ENCODE measurements around the gene RAI14.

The RAI14 gene

GRCh38 chr5:34656700-34657273 is 659 bp downstream of the RAI14 start:
- Mint-ChIP-seq H3K36me3 (ENCODE audit: low read depth) (peaks cover 2% of the 10 kb centered on the region), H3K4me3 (peak overlapping the region; percentile 32), H3K27me3 (ENCODE audit: low read depth) (peaks cover 59% of the 10 kb centered on the region), H3K27ac (no peak overlapping the region), H3K4me1 (ENCODE audit: low read depth) (peaks cover 13% of the 10 kb centered on the region), H3K9me3 (no peaks in the 10 kb centered on the region)

DNA sequence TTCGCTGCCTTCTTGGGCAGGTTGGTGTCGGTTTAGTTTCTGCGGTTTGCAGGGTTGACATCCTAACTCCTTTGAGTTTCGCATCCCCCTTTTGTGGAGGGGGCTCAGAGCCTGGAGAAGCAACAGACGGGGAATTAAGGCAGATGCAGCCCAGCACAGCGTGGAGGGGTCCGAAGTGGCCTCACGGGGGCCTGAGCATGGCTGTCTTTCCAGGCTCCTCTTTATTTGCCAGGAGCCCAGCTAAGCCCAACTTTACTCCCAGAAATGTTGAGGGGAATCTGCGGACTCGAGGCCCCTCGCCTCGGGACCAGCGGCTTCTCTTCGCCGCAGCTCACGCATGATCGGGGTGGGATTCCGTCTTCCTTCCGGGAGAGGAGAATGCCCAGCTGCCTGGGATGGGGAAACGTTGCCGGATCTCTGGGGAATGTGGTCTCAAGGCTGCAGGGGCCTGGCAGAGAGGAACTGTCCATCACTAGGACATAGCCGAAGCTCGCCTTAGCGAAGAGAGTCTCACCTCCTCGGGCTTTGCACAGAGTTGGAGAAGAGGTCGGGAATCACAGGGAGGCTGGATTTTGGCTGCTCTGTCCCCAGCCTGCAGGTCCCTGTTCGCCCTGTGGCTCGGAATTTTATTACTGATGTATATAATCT is 1.3 kb downstream of the RAI14 start:
- H3K9me3 Mint-ChIP-seq, result no peaks in the 10 kb centered on the region
- H3K4me1 Mint-ChIP-seq (ENCODE audit: low read depth), result peaks cover 13% of the 10 kb centered on the region
- peaks cover 2% of the 10 kb centered on the region for H3K36me3 Mint-ChIP-seq (ENCODE audit: low read depth)
- no peak overlapping the region for H3K27ac Mint-ChIP-seq
- peak overlapping the region; percentile 71 for H3K4me3 Mint-ChIP-seq
- peaks cover 63% of the 10 kb centered on the region for H3K27me3 Mint-ChIP-seq (ENCODE audit: low read depth)

DNA sequence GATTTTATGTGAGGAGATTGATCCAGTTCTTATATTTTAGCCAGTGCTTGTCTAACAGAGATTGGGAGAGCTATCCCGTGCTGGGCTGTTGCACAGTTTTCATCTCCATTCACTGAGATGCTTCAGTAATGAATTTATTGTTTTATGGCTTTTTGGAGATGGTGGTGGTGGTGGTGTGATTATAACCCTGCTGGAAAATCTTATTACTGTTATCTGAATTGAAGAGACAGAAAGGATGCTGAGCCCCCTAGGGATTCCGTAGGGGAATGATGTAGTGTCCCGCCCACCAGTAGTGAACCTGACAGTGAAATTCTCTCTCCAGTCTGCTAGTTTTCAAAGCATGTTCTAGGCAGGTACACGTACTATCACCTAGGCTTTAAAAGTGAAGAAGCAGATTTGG is 1.9 kb downstream of the RAI14 start:
- Mint-ChIP-seq H3K27ac (no peak overlapping the region), H3K27me3 (ENCODE audit: low read depth) (peaks cover 60% of the 10 kb centered on the region), H3K4me1 (ENCODE audit: low read depth) (peaks cover 13% of the 10 kb centered on the region), H3K9me3 (no peaks in the 10 kb centered on the region), H3K4me3 (peak overlapping the region; percentile 71), H3K36me3 (ENCODE audit: low read depth) (peaks cover 2% of the 10 kb centered on the region)

GRCh38 chr5:34659168-34659567 is 3.0 kb downstream of the RAI14 start:
- H3K27ac Mint-ChIP-seq, result no peak overlapping the region
- H3K4me1 Mint-ChIP-seq (ENCODE audit: low read depth), result peaks cover 13% of the 10 kb centered on the region
- H3K27me3 Mint-ChIP-seq (ENCODE audit: low read depth), result peaks cover 48% of the 10 kb centered on the region
- H3K36me3 Mint-ChIP-seq (ENCODE audit: low read depth), result peaks cover 2% of the 10 kb centered on the region
- no peaks in the 10 kb centered on the region for H3K9me3 Mint-ChIP-seq
- H3K4me3 Mint-ChIP-seq, result no peak overlapping the region

DNA sequence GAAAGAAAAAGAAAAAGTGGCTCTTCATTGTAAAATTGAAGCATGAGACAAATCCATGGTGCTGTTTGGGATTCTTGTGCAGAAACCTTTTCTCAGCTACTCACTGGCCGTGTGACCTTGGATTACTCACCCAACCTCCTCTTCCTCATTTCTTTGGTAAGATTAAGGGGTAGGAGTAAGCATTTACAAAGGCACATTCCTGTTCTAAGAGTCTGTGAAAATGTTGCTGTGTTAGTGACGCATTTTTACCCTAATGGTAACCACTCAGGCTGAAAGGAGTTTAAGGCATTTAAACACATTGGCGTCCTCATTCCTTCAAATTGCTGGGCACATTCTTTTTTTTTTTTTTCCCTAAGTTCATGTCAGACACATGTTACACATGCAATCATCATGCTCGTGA is 4.3 kb downstream of the RAI14 start:
- H3K27ac Mint-ChIP-seq, result no peak overlapping the region
- no peak overlapping the region for H3K4me3 Mint-ChIP-seq
- H3K27me3 Mint-ChIP-seq (ENCODE audit: low read depth), result peaks cover 35% of the 10 kb centered on the region
- H3K36me3 Mint-ChIP-seq (ENCODE audit: low read depth), result peaks cover 2% of the 10 kb centered on the region
- H3K9me3 Mint-ChIP-seq, result no peaks in the 10 kb centered on the region
- H3K4me1 Mint-ChIP-seq (ENCODE audit: low read depth), result peaks cover 9% of the 10 kb centered on the region

DNA sequence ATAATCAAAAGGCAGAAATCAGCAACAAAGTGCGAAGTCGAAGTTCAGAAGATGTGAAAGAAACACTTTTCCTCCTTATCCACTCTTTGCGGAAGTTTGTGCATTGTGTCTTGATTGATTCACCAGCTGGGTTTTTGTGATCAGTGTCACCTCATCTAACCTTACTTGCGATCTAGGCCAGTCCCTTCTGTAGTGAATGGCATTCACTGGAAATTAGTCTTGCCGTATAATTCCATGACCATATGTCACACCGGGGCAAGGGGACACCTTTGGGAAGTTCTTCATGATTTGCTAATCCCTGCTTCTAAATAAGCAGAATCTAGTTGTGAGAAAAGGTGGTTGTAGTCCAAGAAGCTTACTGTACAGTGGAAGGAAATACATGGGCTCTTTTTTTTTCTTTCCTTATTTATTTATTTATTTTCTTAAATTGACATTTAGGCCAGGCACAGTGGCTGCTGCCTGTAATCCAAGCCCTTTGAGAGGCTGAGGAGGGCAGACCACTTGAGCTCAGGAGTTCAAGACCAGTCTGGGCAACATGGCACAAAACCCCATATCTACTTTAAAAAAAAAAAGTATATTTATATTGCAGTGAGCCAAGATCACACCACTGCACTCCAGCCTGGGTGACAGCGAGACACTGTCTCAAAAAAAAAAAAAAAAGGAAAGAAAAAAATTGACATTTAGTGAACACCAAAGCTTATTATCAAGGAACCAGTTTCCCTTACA is 7.8 kb downstream of the RAI14 start:
- Mint-ChIP-seq H3K27me3 (ENCODE audit: low read depth) (peaks cover 12% of the 10 kb centered on the region), H3K36me3 (ENCODE audit: low read depth) (no peaks in the 10 kb centered on the region), H3K4me3 (no peak overlapping the region), H3K4me1 (ENCODE audit: low read depth) (no peaks in the 10 kb centered on the region), H3K27ac (no peak overlapping the region), H3K9me3 (no peaks in the 10 kb centered on the region)

DNA sequence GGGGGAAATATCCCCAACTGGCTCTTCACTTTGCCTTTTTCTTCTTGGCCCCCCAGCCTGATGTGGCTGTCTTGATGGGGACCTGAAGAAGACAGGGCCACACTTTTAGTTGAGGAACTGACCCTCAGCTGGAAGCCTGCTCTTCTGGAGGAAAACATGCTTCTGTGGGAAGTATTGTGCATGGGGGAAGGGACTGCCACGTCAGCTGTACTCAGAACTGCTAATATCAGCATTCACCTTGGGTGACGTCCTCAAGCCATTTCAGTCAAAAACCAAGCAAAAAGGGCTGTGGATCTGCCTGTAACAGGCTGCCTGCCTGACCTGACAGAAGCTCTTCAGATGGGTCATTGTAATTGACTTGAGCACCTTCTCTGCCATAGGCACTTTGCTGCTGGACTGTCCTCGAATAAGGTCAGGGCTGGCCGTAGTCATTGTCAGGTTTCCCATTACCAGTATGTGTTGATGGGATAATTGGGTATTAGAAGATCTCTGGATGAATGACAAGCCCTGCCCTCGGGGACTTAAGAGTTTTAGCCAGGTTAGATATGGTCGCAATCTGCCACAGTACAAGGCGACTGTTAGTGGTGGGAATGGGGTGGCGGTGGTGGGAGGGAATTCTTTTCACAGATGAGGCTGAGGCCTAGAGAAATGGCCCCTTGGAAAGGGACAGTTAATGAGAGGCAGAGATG is 10.4 kb downstream of the RAI14 start:
- Mint-ChIP-seq H3K27me3 (ENCODE audit: low read depth) (peaks cover 6% of the 10 kb centered on the region), H3K4me1 (ENCODE audit: low read depth) (no peaks in the 10 kb centered on the region), H3K36me3 (ENCODE audit: low read depth) (no peaks in the 10 kb centered on the region), H3K27ac (no peak overlapping the region), H3K9me3 (no peaks in the 10 kb centered on the region), H3K4me3 (no peak overlapping the region)

GRCh38 chr5:34667705-34668104 is 11.6 kb downstream of the RAI14 start:
- no peaks in the 10 kb centered on the region for H3K4me1 Mint-ChIP-seq (ENCODE audit: low read depth)
- no peaks in the 10 kb centered on the region for H3K27me3 Mint-ChIP-seq (ENCODE audit: low read depth)
- no peak overlapping the region for H3K27ac Mint-ChIP-seq
- no peak overlapping the region for H3K4me3 Mint-ChIP-seq
- H3K36me3 Mint-ChIP-seq (ENCODE audit: low read depth), result no peaks in the 10 kb centered on the region
- no peaks in the 10 kb centered on the region for H3K9me3 Mint-ChIP-seq

- Mint-ChIP-seq H3K4me1 (ENCODE audit: low read depth) (no peaks in the 10 kb centered on the region), H3K27ac (no peak overlapping the region), H3K4me3 (no peak overlapping the region), H3K27me3 (ENCODE audit: low read depth) (no peaks in the 10 kb centered on the region), H3K9me3 (no peaks in the 10 kb centered on the region), H3K36me3 (ENCODE audit: low read depth) (no peaks in the 10 kb centered on the region)
These were observed 13.9 kb downstream of the RAI14 start for GRCh38 chr5:34669931-34670516.

- Mint-ChIP-seq H3K9me3 (no peaks in the 10 kb centered on the region), H3K27me3 (ENCODE audit: low read depth) (no peaks in the 10 kb centered on the region), H3K27ac (no peak overlapping the region), H3K4me3 (no peak overlapping the region), H3K36me3 (ENCODE audit: low read depth) (no peaks in the 10 kb centered on the region), H3K4me1 (ENCODE audit: low read depth) (no peaks in the 10 kb centered on the region)
These were observed 16.1 kb downstream of the RAI14 start for GRCh38 chr5:34672196-34672595.

GRCh38 chr5:34673463-34674125 is 17.5 kb downstream of the RAI14 start:
- no peaks in the 10 kb centered on the region for H3K27me3 Mint-ChIP-seq (ENCODE audit: low read depth)
- no peaks in the 10 kb centered on the region for H3K9me3 Mint-ChIP-seq
- no peaks in the 10 kb centered on the region for H3K36me3 Mint-ChIP-seq (ENCODE audit: low read depth)
- no peak overlapping the region for H3K4me3 Mint-ChIP-seq
- no peaks in the 10 kb centered on the region for H3K4me1 Mint-ChIP-seq (ENCODE audit: low read depth)
- H3K27ac Mint-ChIP-seq, result no peak overlapping the region

DNA sequence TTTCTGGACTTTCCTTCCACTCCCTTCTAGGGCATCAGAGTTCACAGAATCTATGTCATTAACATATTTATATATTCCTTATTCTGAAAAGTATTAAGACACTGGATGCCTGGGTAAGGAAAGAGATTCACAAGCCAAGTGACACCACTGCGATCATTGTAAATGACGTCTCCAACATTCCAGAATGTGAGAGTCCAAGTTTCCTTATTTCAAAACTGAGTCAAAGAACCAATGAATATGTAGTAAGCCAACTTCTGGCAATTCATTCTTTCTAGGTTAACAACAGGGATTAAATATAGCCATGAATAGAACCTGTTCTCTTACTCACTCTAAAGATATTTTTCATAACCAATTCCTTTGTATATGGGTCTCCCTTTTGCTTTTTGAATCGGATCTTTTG is 18.1 kb downstream of the RAI14 start:
- no peaks in the 10 kb centered on the region for H3K4me1 Mint-ChIP-seq (ENCODE audit: low read depth)
- H3K4me3 Mint-ChIP-seq, result no peak overlapping the region
- no peaks in the 10 kb centered on the region for H3K9me3 Mint-ChIP-seq
- H3K36me3 Mint-ChIP-seq (ENCODE audit: low read depth), result no peaks in the 10 kb centered on the region
- H3K27me3 Mint-ChIP-seq (ENCODE audit: low read depth), result no peaks in the 10 kb centered on the region
- H3K27ac Mint-ChIP-seq, result no peak overlapping the region

- no peaks in the 10 kb centered on the region for H3K9me3 Mint-ChIP-seq
- no peak overlapping the region for H3K4me3 Mint-ChIP-seq
- H3K4me1 Mint-ChIP-seq (ENCODE audit: low read depth), result no peaks in the 10 kb centered on the region
- H3K36me3 Mint-ChIP-seq (ENCODE audit: low read depth), result no peaks in the 10 kb centered on the region
- H3K27ac Mint-ChIP-seq, result no peak overlapping the region
- H3K27me3 Mint-ChIP-seq (ENCODE audit: low read depth), result no peaks in the 10 kb centered on the region
These were observed 19.7 kb downstream of the RAI14 start for GRCh38 chr5:34675857-34676256.

GRCh38 chr5:34676416-34676815 is 20.3 kb downstream of the RAI14 start:
- H3K4me1 Mint-ChIP-seq (ENCODE audit: low read depth), result no peaks in the 10 kb centered on the region
- no peak overlapping the region for H3K4me3 Mint-ChIP-seq
- H3K9me3 Mint-ChIP-seq, result no peaks in the 10 kb centered on the region
- no peak overlapping the region for H3K27ac Mint-ChIP-seq
- H3K36me3 Mint-ChIP-seq (ENCODE audit: low read depth), result no peaks in the 10 kb centered on the region
- no peaks in the 10 kb centered on the region for H3K27me3 Mint-ChIP-seq (ENCODE audit: low read depth)
